GM19395 (cell line): ENCODE data around the gene PRKAB1.
"Not testable (repeated sequence)": the region's sequence is repeated elsewhere in the genome, so short reads cannot be mapped to it uniquely, and the experiment has no call there.

Experiments
- ATAC-seq: cut with Tn5 transposase; IDR thresholded peaks from one replicate; pipeline ENCODE4 v1.9.1; 2021; ENCODE audit warnings: mild to moderate bottlenecking, moderate library complexity; ENCODE audit not compliant: unreplicated experiment

The PRKAB1 gene, protein sequence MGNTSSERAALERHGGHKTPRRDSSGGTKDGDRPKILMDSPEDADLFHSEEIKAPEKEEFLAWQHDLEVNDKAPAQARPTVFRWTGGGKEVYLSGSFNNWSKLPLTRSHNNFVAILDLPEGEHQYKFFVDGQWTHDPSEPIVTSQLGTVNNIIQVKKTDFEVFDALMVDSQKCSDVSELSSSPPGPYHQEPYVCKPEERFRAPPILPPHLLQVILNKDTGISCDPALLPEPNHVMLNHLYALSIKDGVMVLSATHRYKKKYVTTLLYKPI

DNA sequence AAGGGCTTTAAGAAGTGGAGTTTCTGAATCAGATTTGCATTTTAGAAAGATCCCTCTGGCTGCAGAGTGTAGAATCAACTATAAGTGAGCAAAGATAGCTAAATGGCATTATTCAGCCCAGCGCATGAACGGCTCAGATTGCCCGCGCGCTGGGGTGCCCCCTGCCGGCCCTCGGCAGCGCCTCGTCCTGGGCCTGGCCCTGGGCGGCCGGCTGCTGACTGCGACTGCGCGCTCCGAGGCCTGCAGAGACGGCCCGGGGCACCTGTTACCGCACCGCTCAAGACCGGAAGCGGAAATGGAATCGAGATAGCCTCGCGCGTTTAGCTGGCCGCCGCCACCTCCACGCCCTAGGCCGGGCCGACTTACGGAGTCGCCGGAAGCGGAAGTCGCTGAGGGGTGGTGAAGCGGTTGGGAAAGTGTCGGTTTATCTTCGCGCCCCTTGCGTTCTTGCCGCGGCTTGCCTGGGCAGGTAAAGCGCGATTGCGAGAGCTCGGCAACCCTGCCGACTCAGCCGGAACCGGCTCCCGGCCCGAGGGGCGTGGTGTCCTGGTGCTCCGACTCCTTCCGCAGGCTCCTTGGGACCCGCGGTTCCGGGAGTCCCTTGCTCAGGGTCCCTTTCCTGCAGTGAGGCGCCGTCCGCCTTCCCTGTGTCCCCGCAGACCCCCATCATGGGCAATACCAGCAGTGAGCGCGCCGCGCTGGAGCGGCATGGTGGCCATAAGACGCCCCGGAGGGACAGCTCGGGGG, at the start of gene PRKAB1:
TSS of gene PRKAB1 (plus strand) at position 557 of the 747 bp plus-strand sequence. CDS start at position 669, 112 bp downstream.
- ATAC-seq: peak; percentile 94

- not testable (repeated sequence) for ATAC-seq
Measured at GRCh38 chr12:119618328-119618896, 49.5 kb upstream of the PRKAB1 start.

DNA sequence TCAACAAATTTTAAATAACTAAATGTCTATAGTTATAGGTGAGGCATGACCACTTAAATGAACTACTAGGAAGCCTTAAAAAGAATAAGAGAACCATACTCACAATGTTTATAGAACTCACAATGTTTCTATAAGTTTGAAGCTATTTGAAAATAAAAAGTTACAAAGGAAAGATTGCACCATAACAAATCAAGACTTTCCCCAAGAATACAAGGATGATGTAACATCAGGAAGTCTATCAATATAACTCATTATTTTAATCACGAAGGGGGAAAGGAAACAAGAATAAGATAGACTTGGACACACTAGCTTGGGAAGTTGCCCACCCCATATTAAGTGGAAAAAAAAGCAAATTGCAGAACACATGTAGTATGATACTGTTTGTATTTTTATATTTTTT, 47.4 kb upstream of the PRKAB1 start:
- no peak for ATAC-seq

GRCh38 chr12:119621878-119622277, 46.1 kb upstream of the PRKAB1 start:
- no peak for ATAC-seq

GRCh38 chr12:119624966-119625365, 43.0 kb upstream of the PRKAB1 start:
- no peak for ATAC-seq

DNA sequence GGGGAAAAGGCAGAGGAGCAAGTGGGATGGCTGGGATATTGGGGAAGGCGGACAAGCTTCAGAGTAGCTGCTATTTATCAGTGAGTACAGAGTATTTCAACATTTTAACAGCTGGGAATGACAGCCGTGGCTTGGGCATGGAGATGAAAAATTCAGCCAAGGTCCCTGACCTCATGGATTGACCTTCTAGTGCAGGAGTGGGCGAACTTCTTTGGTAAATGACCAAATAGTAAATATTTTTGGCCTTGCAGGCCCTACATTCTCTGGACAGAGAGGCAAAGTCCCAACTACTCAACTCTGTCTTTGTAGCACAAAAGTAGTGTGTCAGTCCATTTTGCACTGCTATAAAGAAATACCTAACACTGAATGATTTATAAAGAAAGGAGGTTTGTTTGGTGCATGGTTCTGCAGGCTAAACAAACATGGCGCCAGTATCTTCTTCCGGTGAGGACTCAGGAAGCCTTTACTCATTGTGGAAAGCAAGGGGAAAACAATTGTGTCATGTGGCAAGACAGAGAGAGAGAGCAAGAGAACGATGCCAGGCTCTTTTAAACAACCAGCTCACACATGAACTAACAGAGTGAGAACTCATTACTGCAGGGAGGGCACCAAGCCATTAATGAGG, 40.8 kb upstream of the PRKAB1 start:
- no peak for ATAC-seq

DNA sequence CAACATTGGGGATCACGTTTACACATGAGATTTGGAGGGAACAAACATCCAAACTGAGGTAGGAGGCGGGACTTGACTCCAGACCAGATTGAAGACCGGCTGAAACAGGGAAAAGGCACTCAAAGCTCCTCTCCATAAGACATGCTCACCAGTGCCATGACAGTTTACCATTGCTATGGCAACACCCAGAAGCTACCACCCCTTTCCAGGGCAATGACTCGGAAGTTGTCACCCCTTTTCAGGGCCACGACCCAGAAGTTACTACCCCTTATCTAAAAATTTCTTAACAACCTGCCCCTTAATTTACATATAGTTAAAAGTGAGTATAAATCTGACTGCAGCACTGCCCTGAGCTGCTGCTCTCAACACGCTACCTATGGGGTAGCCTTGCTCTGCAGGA, 40.2 kb upstream of the PRKAB1 start:
- no peak for ATAC-seq

DNA sequence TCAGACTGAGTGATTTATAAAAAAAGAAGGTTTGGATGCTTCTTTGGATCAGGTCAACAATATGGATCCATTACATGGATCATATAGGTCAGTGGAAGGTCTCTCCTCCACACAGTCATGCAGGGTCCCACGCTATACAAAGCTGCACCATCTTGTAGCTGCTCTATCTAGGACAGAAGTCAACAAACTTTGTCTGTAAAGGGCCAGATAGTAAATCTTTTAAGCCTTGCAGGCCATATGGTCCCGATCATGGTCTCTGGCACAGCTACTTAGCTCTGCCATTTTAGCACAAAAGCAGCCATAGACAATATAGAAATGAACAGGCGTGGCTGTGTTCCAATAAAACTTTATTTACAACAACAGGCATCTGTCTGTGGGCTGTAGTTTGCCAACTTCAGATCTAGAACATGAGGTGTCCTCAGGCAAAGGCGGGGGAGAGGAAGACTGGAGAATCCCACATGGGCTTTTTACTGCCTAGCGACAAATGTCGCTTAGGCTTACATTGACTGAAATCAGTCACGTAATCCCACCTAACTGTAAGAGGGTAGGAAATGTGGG, 37.6 kb upstream of the PRKAB1 start:
- ATAC-seq: no peak

GRCh38 chr12:119630962-119631550, 36.9 kb upstream of the PRKAB1 start:
- no peak for ATAC-seq

DNA sequence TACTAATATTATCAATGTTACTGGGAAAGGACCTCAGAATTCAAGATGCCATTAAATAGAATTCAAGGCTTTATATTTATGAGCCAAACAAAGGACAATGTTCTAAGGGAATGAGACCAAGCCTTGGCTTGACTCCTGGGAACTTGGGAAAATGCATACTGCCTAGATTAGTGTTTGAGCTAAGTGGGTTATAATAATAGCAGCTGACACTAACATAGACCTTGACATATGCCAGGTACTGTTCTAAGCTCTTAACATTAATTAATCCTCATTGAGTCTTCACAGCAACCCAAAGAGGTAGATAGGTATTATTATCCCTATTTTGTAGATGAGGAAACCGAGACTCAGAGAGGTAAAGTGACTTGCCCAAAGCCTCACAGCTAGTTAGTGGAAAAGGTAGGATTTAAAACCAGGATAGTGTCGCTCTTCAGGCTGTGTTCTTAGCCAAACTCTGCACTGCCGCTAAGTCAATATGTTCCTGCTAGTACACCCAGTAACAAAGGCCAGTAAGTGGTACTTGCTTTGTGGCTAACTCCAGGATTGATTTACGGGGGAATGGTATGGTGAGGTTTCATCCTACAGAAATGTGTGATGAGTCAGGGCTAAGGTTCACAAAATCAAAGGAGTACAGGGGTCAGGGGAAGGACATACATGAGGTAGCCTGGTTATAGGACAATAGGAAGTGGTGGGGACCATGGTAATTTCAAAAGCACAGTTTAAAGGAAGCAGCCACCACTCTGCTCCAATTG, 35.8 kb upstream of the PRKAB1 start:
- no peak for ATAC-seq

DNA sequence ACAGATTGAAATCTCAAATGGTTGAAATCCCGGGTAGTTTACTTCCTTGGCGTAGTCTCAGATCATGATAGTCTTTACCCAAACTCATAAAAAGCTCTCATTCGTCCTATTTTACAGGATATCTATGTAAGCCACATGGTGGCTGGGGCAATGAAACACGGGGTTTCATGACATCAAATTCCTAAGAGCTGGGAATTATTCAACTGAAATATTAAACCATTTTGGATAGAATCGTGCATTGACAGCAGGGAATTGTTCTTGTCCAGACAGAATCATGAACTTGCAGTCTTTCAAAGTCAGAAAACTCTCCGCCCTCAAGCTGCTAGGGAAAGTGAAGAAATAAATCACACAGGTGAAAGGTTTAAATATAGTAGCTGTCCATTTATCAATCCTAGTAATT, 33.2 kb upstream of the PRKAB1 start:
- no peak for ATAC-seq

DNA sequence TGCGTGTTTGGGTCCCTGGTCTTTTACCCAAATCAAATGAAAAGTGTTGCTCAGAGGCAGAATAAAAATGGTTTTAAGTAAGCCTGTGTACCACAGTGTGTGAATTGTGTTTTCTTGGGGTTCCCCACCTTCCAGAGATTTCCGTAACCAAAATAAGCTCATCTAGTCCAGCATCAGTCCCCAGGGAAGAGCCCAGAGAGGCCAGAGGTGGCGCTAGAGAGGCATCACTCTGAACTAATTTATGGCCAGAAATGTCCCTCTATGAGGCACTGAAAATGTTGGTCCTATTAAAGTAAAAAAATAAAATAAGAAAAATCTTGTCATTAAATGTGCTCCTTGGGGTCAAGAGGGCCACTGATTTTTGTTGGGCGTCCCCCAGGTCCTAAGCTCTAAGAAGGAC, 24.9 kb upstream of the PRKAB1 start:
- ATAC-seq: no peak

DNA sequence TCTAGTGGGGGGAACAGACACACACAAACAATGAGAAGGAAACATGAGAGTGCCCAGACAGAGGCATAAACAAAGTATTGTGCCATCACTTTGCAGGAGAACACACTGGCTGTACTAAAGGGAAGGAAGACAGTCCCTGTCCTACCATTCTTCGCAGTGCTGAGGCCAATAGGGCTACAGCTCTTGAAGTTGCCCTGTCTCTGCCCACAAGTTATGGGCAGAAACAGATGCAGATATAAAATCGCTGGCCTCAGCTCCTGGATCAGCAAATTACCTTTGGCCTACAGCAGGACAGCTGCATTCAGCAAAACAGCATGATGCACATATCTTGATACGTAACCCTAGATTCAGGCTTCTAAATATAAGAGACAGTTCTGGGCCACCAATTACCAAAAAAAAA, 23.0 kb upstream of the PRKAB1 start:
- ATAC-seq: no peak

DNA sequence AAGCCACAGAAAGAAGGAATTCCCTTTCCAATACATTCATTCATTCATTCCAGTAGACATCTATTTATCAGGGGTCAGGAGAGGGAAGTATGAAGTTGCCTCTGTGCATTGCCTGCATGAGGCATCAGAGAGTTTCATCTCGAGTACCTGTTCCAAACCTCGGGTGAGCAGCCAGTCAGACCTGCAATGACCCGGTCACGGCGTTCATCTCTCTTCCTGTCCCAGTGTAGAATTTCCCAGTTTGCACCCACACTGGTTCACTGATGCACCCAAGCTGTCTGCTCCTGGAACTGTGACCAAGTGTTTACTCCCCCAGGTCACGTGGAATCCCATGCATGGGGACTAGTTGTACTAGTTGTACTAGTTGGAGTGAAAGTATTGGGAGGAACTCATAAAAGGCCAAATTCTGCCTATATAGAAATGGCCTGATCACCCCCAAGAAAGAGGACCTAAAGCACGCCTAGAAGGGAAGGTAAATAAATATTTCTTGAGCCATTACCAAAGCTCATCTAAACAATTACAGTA, 22.3 kb upstream of the PRKAB1 start:
- no peak for ATAC-seq

DNA sequence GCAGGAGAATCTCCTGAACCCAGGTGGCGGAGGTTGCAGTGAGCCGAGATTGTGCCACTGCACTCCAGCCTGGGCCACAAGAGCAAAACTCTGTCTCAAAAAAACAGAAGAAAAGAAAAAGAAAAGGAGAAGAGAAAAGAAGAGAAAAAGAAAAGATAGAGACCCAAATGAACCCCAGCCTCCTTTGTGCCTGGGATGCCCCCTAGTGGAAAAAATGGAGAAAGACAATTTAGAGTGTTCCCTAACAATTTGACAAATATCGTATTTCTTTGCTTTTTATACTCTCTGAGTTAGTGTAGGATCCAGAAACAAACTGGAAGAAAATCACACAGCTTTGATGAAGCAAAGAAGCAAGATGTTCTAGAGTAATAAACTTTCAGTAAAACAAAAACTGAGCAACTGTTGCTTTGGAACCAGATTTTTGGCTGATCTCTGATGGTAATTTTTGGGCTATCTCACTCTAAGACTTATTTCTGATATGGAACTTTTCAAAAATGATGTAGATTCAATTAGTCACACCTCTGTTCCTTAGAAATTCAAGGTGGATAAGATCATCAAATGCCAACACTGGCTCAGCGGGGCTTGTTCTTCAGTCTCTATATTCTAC, 18.6 kb upstream of the PRKAB1 start:
- ATAC-seq: no peak

DNA sequence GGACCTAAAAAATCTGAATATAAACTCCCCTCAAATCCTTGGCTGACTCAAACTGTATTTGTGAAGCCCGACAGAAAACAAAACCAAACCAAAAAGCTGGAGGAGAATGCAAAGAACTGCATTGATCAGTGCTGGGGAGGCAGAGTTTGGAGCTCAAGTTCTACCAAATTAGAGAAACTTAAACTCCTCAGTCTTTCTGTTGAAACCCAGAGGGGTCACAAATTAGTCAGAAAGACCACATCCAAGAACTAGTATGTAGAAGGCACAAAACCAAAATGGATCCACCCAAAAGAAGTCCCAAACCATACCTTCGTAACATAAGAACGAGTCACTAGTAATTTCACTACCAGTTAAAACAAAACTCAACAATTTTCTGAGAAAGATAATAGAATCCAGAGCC, 15.3 kb upstream of the PRKAB1 start:
- ATAC-seq: no peak

GRCh38 chr12:119657001-119657400, 10.9 kb upstream of the PRKAB1 start:
- ATAC-seq: not testable (repeated sequence)

GRCh38 chr12:119658166-119658565, 9.8 kb upstream of the PRKAB1 start:
- not testable (repeated sequence) for ATAC-seq

GRCh38 chr12:119659289-119659897, 8.5 kb upstream of the PRKAB1 start:
- ATAC-seq: no peak
